Neural progenitor cell (in vitro differentiated cells): ENCODE data around the gene TRA2B.

Source experiments
- EZH2 ChIP-seq: fragments of 200-600 bp; sonication (generic); IDR thresholded peaks from 2 replicates; pipeline ENCODE4 v1.6.1; 2017; ENCODE audit warnings: antibody characterized with exemption, mild to moderate bottlenecking, moderate library complexity
- EZH2phosphoT487 ChIP-seq: fragments of 200-600 bp; sonication (generic); IDR thresholded peaks from 2 replicates; pipeline ENCODE4 v1.6.1; 2017; ENCODE audit warnings: antibody characterized with exemption
- TF ChIP-seq, protein P1 (sequence below): fragments of 200-600 bp; sonication (generic); IDR thresholded peaks from 2 replicates; pipeline ENCODE4 v1.5.1; 2017; ENCODE audit warnings: antibody characterized with exemption, mild to moderate bottlenecking

DNA sequence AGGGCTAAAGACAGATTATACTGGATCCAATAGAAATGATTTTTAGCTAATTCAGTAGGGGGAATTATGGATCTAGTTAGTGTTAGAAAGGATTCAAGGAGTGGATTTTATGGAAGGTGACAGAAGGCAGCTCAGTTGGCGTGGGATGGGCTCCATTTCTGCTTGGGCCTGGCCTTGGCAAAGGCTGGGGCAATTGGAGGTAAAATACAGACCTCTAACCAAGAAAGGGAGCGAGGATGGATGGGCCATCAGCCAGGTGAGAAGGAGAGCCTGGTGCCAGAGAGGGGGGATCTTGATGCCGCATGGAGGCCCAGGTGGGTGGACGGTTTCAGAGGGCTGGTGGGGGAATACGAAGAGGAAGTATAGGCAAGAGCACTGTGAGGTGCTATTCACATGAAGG, 40.7 kb upstream of the TRA2B start:
- TF ChIP-seq, protein P1, sequence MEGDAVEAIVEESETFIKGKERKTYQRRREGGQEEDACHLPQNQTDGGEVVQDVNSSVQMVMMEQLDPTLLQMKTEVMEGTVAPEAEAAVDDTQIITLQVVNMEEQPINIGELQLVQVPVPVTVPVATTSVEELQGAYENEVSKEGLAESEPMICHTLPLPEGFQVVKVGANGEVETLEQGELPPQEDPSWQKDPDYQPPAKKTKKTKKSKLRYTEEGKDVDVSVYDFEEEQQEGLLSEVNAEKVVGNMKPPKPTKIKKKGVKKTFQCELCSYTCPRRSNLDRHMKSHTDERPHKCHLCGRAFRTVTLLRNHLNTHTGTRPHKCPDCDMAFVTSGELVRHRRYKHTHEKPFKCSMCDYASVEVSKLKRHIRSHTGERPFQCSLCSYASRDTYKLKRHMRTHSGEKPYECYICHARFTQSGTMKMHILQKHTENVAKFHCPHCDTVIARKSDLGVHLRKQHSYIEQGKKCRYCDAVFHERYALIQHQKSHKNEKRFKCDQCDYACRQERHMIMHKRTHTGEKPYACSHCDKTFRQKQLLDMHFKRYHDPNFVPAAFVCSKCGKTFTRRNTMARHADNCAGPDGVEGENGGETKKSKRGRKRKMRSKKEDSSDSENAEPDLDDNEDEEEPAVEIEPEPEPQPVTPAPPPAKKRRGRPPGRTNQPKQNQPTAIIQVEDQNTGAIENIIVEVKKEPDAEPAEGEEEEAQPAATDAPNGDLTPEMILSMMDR: no peak
- TF ChIP-seq EZH2: no peak
- no peak for TF ChIP-seq EZH2phosphoT487
